ENCODE data around the gene IQCM.

The IQCM gene

GRCh38 chr4:149638073-149638472 lies 177.6 kb downstream of the IQCM start:
- no peaks in the 10 kb centered on the region for H3K9me3 ChIP-seq (ENCODE audit: low read length)
- H3K4me3 ChIP-seq (ENCODE audit: low read depth in 1 of 2, low read length in 2 of 2) = no peak overlapping the region
- no peak overlapping the region for H3K27ac ChIP-seq (ENCODE audit: low read depth, low read length)
- H3K4me1 ChIP-seq (ENCODE audit: insufficient read depth, low read length) = no peaks in the 10 kb centered on the region
- no peaks in the 10 kb centered on the region for H3K36me3 ChIP-seq (ENCODE audit: insufficient read depth, low read length)
- no peak overlapping the region for H3K9ac ChIP-seq (ENCODE audit: low read length)
- no peaks in the 10 kb centered on the region for H3K27me3 ChIP-seq (ENCODE audit: control insufficient read depth in 1 of 2, insufficient read depth in 2 of 2, low read length in 2 of 2)

DNA sequence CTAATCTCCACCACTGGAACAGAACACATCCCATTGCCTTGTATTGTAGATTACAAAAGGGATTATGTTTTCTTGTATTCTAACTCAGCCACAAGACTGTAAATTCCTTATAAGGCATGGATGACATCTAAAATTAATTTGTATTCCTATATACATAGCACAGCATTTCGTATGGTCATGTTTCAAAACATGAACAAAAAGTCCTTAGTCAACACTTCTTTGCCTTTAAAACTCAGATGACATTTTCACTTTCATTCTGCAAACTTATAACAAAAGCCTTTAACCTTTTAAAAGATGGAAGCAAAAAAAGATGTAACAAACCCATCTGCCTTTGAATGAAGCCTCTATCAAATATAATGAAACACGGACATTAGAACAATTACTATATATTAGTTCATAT lies 181.3 kb downstream of the IQCM start:
- no peak overlapping the region for H3K9ac ChIP-seq (ENCODE audit: low read length)

GRCh38 chr4:149631629-149632028 lies 184.0 kb downstream of the IQCM start:
- Histone ChIP-seq H3K9ac (ENCODE audit: low read length) (no peak overlapping the region), H3K9me3 (ENCODE audit: low read length) (no peaks in the 10 kb centered on the region), H3K4me1 (ENCODE audit: insufficient read depth, low read length) (no peaks in the 10 kb centered on the region), H3K27me3 (ENCODE audit: control insufficient read depth in 1 of 2, insufficient read depth in 2 of 2, low read length in 2 of 2) (no peaks in the 10 kb centered on the region), H3K27ac (ENCODE audit: low read depth, low read length) (no peak overlapping the region), H3K4me3 (ENCODE audit: low read depth in 1 of 2, low read length in 2 of 2) (no peak overlapping the region), H3K36me3 (ENCODE audit: insufficient read depth, low read length) (no peaks in the 10 kb centered on the region)

More for the DNA sequence above, 181.3 kb downstream of the IQCM start:
- no peaks in the 10 kb centered on the region for H3K36me3 ChIP-seq (ENCODE audit: insufficient read depth, low read length)
- no peaks in the 10 kb centered on the region for H3K27me3 ChIP-seq (ENCODE audit: control insufficient read depth in 1 of 2, insufficient read depth in 2 of 2, low read length in 2 of 2)
- no peaks in the 10 kb centered on the region for H3K9me3 ChIP-seq (ENCODE audit: low read length)
- H3K27ac ChIP-seq (ENCODE audit: low read depth, low read length) = no peak overlapping the region
- no peak overlapping the region for H3K4me3 ChIP-seq (ENCODE audit: low read depth in 1 of 2, low read length in 2 of 2)
- H3K4me1 ChIP-seq (ENCODE audit: insufficient read depth, low read length) = no peaks in the 10 kb centered on the region

- Histone ChIP-seq H3K9me3 (ENCODE audit: low read length) (no peaks in the 10 kb centered on the region), H3K36me3 (ENCODE audit: insufficient read depth, low read length) (no peaks in the 10 kb centered on the region)
These were observed 185.6 kb downstream of the IQCM start for GRCh38 chr4:149630064-149630463.

GRCh38 chr4:149605601-149606378 lies 209.9 kb downstream of the IQCM start:
- H3K27ac ChIP-seq (ENCODE audit: low read depth, low read length) = no peak overlapping the region
- H3K9ac ChIP-seq (ENCODE audit: low read length) = no peak overlapping the region
- H3K9me3 ChIP-seq (ENCODE audit: low read length) = no peaks in the 10 kb centered on the region
- no peaks in the 10 kb centered on the region for H3K4me1 ChIP-seq (ENCODE audit: insufficient read depth, low read length)
- H3K36me3 ChIP-seq (ENCODE audit: insufficient read depth, low read length) = no peaks in the 10 kb centered on the region
- H3K4me3 ChIP-seq (ENCODE audit: low read depth in 1 of 2, low read length in 2 of 2) = no peak overlapping the region
- H3K27me3 ChIP-seq (ENCODE audit: control insufficient read depth in 1 of 2, insufficient read depth in 2 of 2, low read length in 2 of 2) = no peaks in the 10 kb centered on the region

More at GRCh38 chr4:149630064-149630463, 185.6 kb downstream of the IQCM start:
- Histone ChIP-seq H3K27me3 (ENCODE audit: control insufficient read depth in 1 of 2, insufficient read depth in 2 of 2, low read length in 2 of 2) (no peaks in the 10 kb centered on the region), H3K27ac (ENCODE audit: low read depth, low read length) (no peak overlapping the region), H3K4me1 (ENCODE audit: insufficient read depth, low read length) (no peaks in the 10 kb centered on the region), H3K4me3 (ENCODE audit: low read depth in 1 of 2, low read length in 2 of 2) (no peak overlapping the region), H3K9ac (ENCODE audit: low read length) (no peak overlapping the region)

GRCh38 chr4:149604827-149605226 lies 210.8 kb downstream of the IQCM start:
- Histone ChIP-seq H3K9ac (ENCODE audit: low read length) (no peak overlapping the region), H3K4me1 (ENCODE audit: insufficient read depth, low read length) (no peaks in the 10 kb centered on the region), H3K36me3 (ENCODE audit: insufficient read depth, low read length) (no peaks in the 10 kb centered on the region), H3K9me3 (ENCODE audit: low read length) (no peaks in the 10 kb centered on the region), H3K27ac (ENCODE audit: low read depth, low read length) (no peak overlapping the region), H3K4me3 (ENCODE audit: low read depth in 1 of 2, low read length in 2 of 2) (no peak overlapping the region), H3K27me3 (ENCODE audit: control insufficient read depth in 1 of 2, insufficient read depth in 2 of 2, low read length in 2 of 2) (no peaks in the 10 kb centered on the region)

- H3K36me3 ChIP-seq (ENCODE audit: insufficient read depth, low read length) = no peaks in the 10 kb centered on the region
- no peak overlapping the region for H3K9ac ChIP-seq (ENCODE audit: low read length)
- no peak overlapping the region for H3K27ac ChIP-seq (ENCODE audit: low read depth, low read length)
- H3K4me3 ChIP-seq (ENCODE audit: low read depth in 1 of 2, low read length in 2 of 2) = no peak overlapping the region
- no peaks in the 10 kb centered on the region for H3K4me1 ChIP-seq (ENCODE audit: insufficient read depth, low read length)
- no peaks in the 10 kb centered on the region for H3K9me3 ChIP-seq (ENCODE audit: low read length)
- H3K27me3 ChIP-seq (ENCODE audit: control insufficient read depth in 1 of 2, insufficient read depth in 2 of 2, low read length in 2 of 2) = no peaks in the 10 kb centered on the region
These were observed 220.1 kb downstream of the IQCM start for GRCh38 chr4:149595500-149595899.

GRCh38 chr4:149589826-149590225 lies 225.8 kb downstream of the IQCM start:
- H3K4me3 ChIP-seq (ENCODE audit: low read depth in 1 of 2, low read length in 2 of 2) = no peak overlapping the region
- no peaks in the 10 kb centered on the region for H3K9me3 ChIP-seq (ENCODE audit: low read length)
- H3K27ac ChIP-seq (ENCODE audit: low read depth, low read length) = no peak overlapping the region
- no peaks in the 10 kb centered on the region for H3K36me3 ChIP-seq (ENCODE audit: insufficient read depth, low read length)
- no peaks in the 10 kb centered on the region for H3K4me1 ChIP-seq (ENCODE audit: insufficient read depth, low read length)
- no peaks in the 10 kb centered on the region for H3K27me3 ChIP-seq (ENCODE audit: control insufficient read depth in 1 of 2, insufficient read depth in 2 of 2, low read length in 2 of 2)
- H3K9ac ChIP-seq (ENCODE audit: low read length) = no peak overlapping the region

DNA sequence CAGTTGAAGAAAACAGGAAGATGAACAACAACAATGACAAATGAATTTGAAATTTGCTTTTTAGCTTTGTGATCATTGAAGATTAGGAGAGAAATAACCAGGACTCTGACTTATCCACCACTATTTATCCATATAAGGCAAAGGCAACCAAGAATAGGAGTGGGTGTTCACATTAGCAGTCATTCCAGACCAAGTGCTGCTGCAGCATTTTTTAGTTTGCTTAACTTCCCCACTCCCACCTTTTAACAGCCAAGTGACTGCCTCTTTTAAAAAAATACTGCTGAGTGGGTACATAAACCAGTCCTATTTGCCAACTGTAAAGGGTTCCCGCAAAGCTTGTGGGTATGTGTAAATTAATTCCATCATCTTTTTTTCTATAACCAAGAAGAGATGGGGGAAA lies 230.9 kb downstream of the IQCM start:
- no peak overlapping the region for H3K27ac ChIP-seq (ENCODE audit: low read depth, low read length)
- no peak overlapping the region for H3K9ac ChIP-seq (ENCODE audit: low read length)
- H3K4me3 ChIP-seq (ENCODE audit: low read depth in 1 of 2, low read length in 2 of 2) = no peak overlapping the region
- no peaks in the 10 kb centered on the region for H3K27me3 ChIP-seq (ENCODE audit: control insufficient read depth in 1 of 2, insufficient read depth in 2 of 2, low read length in 2 of 2)
- no peaks in the 10 kb centered on the region for H3K9me3 ChIP-seq (ENCODE audit: low read length)
- no peaks in the 10 kb centered on the region for H3K36me3 ChIP-seq (ENCODE audit: insufficient read depth, low read length)
- no peaks in the 10 kb centered on the region for H3K4me1 ChIP-seq (ENCODE audit: insufficient read depth, low read length)

GRCh38 chr4:149574971-149575370 lies 240.7 kb downstream of the IQCM start:
- Histone ChIP-seq H3K4me3 (ENCODE audit: low read depth in 1 of 2, low read length in 2 of 2) (no peak overlapping the region), H3K36me3 (ENCODE audit: insufficient read depth, low read length) (no peaks in the 10 kb centered on the region), H3K27ac (ENCODE audit: low read depth, low read length) (no peak overlapping the region), H3K9me3 (ENCODE audit: low read length) (no peaks in the 10 kb centered on the region), H3K9ac (ENCODE audit: low read length) (no peak overlapping the region), H3K27me3 (ENCODE audit: control insufficient read depth in 1 of 2, insufficient read depth in 2 of 2, low read length in 2 of 2) (no peaks in the 10 kb centered on the region), H3K4me1 (ENCODE audit: insufficient read depth, low read length) (no peaks in the 10 kb centered on the region)

DNA sequence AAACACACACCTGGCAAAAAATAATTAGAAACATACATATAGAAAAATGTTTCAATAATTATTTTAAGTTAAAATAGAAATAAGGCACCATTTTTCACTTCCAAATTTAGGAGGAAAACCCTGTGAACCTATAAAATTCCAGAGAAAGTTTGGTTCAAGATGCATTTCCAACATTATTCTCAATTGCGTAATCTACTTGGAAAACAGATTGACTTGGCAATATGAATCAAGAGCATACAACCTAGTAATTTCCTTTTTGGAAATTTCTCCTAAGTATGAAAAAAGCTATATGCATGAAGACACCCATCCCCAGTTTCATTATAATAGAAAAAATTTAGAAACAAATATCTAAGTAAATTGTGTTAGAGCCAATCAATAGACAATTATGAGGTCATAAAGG lies 242.9 kb downstream of the IQCM start:
- no peak overlapping the region for H3K27ac ChIP-seq (ENCODE audit: low read depth, low read length)
- no peaks in the 10 kb centered on the region for H3K4me1 ChIP-seq (ENCODE audit: insufficient read depth, low read length)
- no peak overlapping the region for H3K4me3 ChIP-seq (ENCODE audit: low read depth in 1 of 2, low read length in 2 of 2)
- no peaks in the 10 kb centered on the region for H3K9me3 ChIP-seq (ENCODE audit: low read length)
- H3K9ac ChIP-seq (ENCODE audit: low read length) = no peak overlapping the region
- no peaks in the 10 kb centered on the region for H3K36me3 ChIP-seq (ENCODE audit: insufficient read depth, low read length)
- H3K27me3 ChIP-seq (ENCODE audit: control insufficient read depth in 1 of 2, insufficient read depth in 2 of 2, low read length in 2 of 2) = no peaks in the 10 kb centered on the region

DNA sequence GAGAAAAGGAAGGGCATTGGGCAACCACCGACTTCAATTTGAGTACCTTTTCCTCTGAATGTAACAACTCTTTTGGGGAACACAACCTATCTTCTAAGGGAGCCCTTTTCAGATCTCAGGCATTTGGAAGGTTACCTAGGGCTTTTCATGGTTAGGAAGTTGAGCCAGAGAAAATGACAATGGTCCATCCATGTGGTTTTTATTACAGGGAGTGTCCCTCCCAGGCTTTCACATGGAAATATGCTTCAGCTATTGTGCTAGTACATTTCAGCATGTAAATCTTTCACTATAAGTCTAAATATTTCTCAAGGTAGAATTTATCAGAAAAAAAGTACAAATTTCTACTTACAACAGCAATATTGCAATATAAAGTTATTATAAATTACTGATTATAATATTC lies 259.8 kb downstream of the IQCM start:
- Histone ChIP-seq H3K27me3 (ENCODE audit: control insufficient read depth in 1 of 2, insufficient read depth in 2 of 2, low read length in 2 of 2) (no peaks in the 10 kb centered on the region), H3K4me3 (ENCODE audit: low read depth in 1 of 2, low read length in 2 of 2) (no peak overlapping the region), H3K9ac (ENCODE audit: low read length) (no peak overlapping the region), H3K9me3 (ENCODE audit: low read length) (no peaks in the 10 kb centered on the region), H3K36me3 (ENCODE audit: insufficient read depth, low read length) (no peaks in the 10 kb centered on the region), H3K27ac (ENCODE audit: low read depth, low read length) (no peak overlapping the region), H3K4me1 (ENCODE audit: insufficient read depth, low read length) (no peaks in the 10 kb centered on the region)

All from muscle layer of colon (tissue), 2 donors.